HG03060 (cell line): ENCODE measurements around the gene SUN1.
"Not testable (repeated sequence)": the region's sequence is repeated elsewhere in the genome, so short reads cannot be mapped to it uniquely, and the experiment has no call there.

ENCODE experiments used
- ATAC-seq: cut with Tn5 transposase; IDR thresholded peaks from one replicate; pipeline ENCODE4 v1.9.1; 2021; ENCODE audit warnings: low read depth, moderate number of reproducible peaks; ENCODE audit not compliant: unreplicated experiment

Gene SUN1

DNA sequence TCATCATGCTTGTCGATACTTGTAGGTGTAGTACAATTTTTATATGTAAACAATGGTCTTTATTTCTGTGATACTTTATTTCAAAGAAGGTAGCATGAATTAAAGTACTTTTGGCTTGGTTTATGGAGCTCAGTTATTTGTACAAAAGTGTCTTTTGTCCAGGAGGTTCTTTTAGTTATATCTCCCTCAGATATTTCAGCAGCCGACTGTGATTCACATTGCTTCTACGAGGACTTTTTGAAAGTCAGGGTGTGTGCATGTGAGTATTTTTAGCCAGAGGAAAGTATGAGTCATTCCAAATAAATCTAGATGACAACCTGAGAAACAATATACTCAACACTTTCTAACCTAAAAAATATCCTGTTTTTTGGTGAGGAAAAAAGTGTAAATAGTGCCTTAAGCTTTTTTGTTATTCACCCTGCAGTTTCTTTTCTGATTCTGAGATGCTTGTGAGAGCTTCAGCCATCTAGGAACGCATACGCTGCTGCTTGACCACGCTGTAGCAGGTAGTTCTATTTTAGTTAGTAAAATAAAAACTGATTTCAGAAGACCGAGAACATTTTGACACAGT, 595 bp upstream of the SUN1 start:
- peak; percentile 54 for ATAC-seq

- ATAC-seq = no peak
Observed at GRCh38 chr7:832968-833424, 720 bp downstream of the SUN1 start.

- no peak for ATAC-seq
Observed at GRCh38 chr7:833601-834258, 1.5 kb downstream of the SUN1 start.

- ATAC-seq = no peak
Observed at GRCh38 chr7:834277-834676, 2.0 kb downstream of the SUN1 start.

GRCh38 chr7:835021-835420, 2.7 kb downstream of the SUN1 start:
- ATAC-seq = no peak

GRCh38 chr7:835485-836401, 3.5 kb downstream of the SUN1 start:
- ATAC-seq = no peak

GRCh38 chr7:836429-836828, 4.2 kb downstream of the SUN1 start:
- no peak for ATAC-seq

GRCh38 chr7:837001-837400, 4.7 kb downstream of the SUN1 start:
- ATAC-seq = no peak

DNA sequence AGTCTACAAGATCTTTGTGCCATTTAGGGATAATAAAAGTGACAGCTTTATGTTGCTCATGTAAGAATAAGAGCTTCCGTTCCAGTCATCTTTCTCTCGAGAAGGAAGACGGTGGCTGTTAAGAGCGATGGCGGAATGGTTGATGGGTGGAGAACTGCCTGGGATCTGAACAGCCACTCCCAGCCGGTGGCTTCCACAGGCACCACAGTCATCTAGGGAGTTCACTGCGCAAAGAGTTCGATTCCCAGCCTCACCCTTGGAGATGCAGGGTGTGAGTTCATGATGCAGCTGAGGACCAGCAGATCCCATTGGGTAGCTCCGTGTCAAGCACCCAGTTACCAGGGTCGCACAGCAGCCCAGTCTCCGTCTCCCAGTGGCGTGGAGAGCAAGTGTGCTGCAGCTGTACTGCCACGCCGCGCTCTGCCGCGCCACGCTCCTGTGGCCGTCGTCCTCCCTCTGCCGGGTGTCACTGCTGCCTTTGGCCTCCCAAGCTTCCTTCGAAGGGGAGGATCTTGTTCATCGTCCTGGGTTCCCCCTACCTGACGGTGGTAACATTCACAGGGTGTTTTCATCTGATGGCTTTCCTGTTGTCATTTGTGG, 7.8 kb downstream of the SUN1 start:
- no peak for ATAC-seq

GRCh38 chr7:841943-842342, 9.7 kb downstream of the SUN1 start:
- no peak for ATAC-seq

DNA sequence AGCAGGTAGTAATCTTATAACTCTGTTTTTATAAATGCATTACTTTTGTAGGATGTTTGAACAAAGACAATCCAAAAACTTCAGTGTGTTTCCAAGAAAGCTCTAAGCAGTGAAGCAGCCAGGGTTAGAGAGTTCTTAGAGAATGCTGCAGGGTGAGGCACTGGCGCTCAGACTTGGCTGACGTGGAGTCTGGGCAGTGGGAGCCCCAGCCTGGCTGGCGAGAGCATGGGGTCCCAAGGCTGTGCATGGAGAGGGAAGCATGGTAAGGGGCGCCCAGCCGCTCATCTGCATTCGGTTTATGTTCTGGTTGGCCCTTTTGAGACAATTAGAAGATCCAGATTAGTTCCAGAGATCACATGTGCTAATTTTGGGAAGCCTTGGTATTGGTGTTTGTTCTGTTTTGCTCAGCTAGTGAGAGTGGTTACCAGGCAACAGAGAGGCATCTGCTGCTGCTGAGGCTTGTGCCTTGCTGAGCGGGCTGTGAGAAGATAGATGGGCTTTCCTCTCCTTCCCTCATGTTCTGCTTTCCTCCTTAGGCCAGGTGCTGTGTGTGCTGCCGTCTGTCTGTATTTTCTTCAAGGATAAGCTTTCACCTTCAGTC, 10.3 kb downstream of the SUN1 start:
- no peak for ATAC-seq

DNA sequence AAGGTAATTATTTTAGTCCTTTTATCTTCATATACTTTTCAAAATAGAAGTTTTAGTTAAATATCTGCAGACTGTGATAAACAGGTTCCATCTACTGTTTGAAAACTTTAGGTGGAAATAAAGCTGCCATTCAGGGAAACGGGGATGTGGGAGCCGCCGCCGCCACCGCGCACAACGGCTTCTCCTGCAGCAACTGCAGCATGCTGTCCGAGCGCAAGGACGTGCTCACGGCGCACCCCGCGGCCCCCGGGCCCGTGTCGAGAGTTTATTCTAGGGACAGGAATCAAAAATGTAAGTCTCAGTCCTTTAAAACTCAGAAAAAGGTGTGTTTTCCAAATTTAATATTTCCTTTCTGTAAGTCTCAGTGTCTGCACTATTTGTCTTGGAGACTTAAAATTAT, 11.0 kb downstream of the SUN1 start:
- no peak for ATAC-seq

GRCh38 chr7:844043-844442, 11.8 kb downstream of the SUN1 start:
- ATAC-seq = no peak

- ATAC-seq = no peak
Observed at GRCh38 chr7:844514-844913, 12.2 kb downstream of the SUN1 start.

- no peak for ATAC-seq
Observed at GRCh38 chr7:845091-845490, 12.8 kb downstream of the SUN1 start.

DNA sequence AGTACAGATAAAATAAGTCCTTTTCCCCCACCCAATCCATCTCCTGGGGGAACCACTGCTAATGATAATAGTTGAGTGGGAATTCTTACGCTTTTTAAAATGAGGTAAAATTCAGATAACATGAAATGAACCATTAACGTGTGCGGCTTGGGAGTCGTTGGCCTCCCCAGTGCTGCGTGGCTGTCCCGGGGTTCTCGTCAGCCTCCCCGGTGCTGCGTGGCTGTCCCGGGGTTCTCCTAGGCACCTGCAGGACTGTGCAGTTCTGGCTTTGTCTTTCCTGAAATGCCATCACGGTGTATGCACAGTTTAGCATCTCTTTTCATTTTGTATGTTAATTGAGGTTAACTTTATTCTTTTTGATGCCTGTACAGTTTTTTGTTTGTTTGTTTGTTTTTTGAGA, 13.5 kb downstream of the SUN1 start:
- ATAC-seq = no peak

- not testable (repeated sequence) for ATAC-seq
Observed at GRCh38 chr7:846958-847650, 14.8 kb downstream of the SUN1 start.

- ATAC-seq = not testable (repeated sequence)
Observed at GRCh38 chr7:847728-848127, 15.5 kb downstream of the SUN1 start.

GRCh38 chr7:849145-849544, 16.9 kb downstream of the SUN1 start:
- no peak for ATAC-seq

DNA sequence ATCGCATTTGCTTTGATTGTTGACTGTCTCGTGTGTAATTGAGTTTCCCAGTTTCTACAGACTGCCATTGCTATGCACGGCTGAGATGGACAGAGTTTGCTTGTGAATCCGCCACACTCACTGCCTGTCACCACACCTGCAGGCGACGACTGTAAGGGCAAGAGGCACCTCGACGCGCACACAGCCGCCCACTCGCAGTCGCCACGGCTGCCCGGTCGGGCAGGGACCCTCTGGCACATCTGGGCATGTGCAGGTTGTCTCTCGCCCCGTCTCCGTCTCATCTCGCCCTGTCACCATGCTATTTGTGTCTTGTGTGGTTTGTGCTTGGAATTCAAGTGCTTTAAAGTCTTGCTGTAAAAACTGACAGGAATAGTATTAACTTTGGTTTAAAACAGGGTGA, 17.5 kb downstream of the SUN1 start:
- no peak for ATAC-seq
